ENCODE data around the gene CFC1. TPM values are rescaled to one million over a fixed set of nuclear protein-coding genes. Genes with fewer than 3 reads are reported as not detected.
"Not testable (repeated sequence)": the region's sequence is repeated elsewhere in the genome, so short reads cannot be mapped to it uniquely, and the experiment has no call there.

CFC1 gene
- total RNA-seq, 1 experiment from 2014 or later: not detected

- H3K4me1 Mint-ChIP-seq; H3K4me3 Mint-ChIP-seq; H3K9me3 Mint-ChIP-seq; H3K27me3 Mint-ChIP-seq (ENCODE audit: low read depth); CTCF ChIA-PET; DNase-seq (ENCODE audit: low spot score); POLR2A ChIA-PET; H3K36me3 Mint-ChIP-seq; H3K27ac Mint-ChIP-seq: not testable (repeated sequence)
- peak; percentile 33 for ATAC-seq
These were observed 1.4 kb downstream of the CFC1 start for GRCh38 chr2:130597994-130598393.

GRCh38 chr2:130596757-130597156 lies 2.6 kb downstream of the CFC1 start:
- H3K36me3 Mint-ChIP-seq; ATAC-seq; H3K4me3 Mint-ChIP-seq; H3K4me1 Mint-ChIP-seq; H3K9me3 Mint-ChIP-seq; CTCF ChIA-PET; H3K27me3 Mint-ChIP-seq (ENCODE audit: low read depth); POLR2A ChIA-PET; H3K27ac Mint-ChIP-seq; DNase-seq (ENCODE audit: low spot score): not testable (repeated sequence)

GRCh38 chr2:130594011-130594410 lies 5.4 kb downstream of the CFC1 start:
- POLR2A ChIA-PET; CTCF ChIA-PET; H3K4me3 Mint-ChIP-seq; ATAC-seq; H3K4me1 Mint-ChIP-seq; H3K9me3 Mint-ChIP-seq; H3K27me3 Mint-ChIP-seq (ENCODE audit: low read depth); H3K27ac Mint-ChIP-seq; DNase-seq (ENCODE audit: low spot score); H3K36me3 Mint-ChIP-seq: not testable (repeated sequence)

- H3K27me3 Mint-ChIP-seq (ENCODE audit: low read depth); H3K27ac Mint-ChIP-seq; POLR2A ChIA-PET; CTCF ChIA-PET; H3K36me3 Mint-ChIP-seq; H3K9me3 Mint-ChIP-seq; DNase-seq (ENCODE audit: low spot score); H3K4me3 Mint-ChIP-seq; H3K4me1 Mint-ChIP-seq: not testable (repeated sequence)
- ATAC-seq: peak; percentile 67
These were observed 6.5 kb downstream of the CFC1 start for GRCh38 chr2:130592791-130593414.

- H3K9me3 Mint-ChIP-seq; CTCF ChIA-PET; DNase-seq (ENCODE audit: low spot score); H3K27ac Mint-ChIP-seq; H3K4me3 Mint-ChIP-seq; ATAC-seq; H3K27me3 Mint-ChIP-seq (ENCODE audit: low read depth); H3K4me1 Mint-ChIP-seq; H3K36me3 Mint-ChIP-seq; POLR2A ChIA-PET: not testable (repeated sequence)
These were observed 8.5 kb downstream of the CFC1 start for GRCh38 chr2:130590842-130591359.

- not testable (repeated sequence) for H3K4me3 Mint-ChIP-seq; H3K27me3 Mint-ChIP-seq (ENCODE audit: low read depth)
These were observed 9.1 kb downstream of the CFC1 start for GRCh38 chr2:130590170-130590841.

GRCh38 chr2:130588688-130589458 lies 10.5 kb downstream of the CFC1 start:
- H3K27ac Mint-ChIP-seq; H3K4me3 Mint-ChIP-seq; ATAC-seq; CTCF ChIA-PET; H3K36me3 Mint-ChIP-seq; H3K4me1 Mint-ChIP-seq; DNase-seq (ENCODE audit: low spot score); H3K9me3 Mint-ChIP-seq; H3K27me3 Mint-ChIP-seq (ENCODE audit: low read depth); POLR2A ChIA-PET: not testable (repeated sequence)

More at GRCh38 chr2:130590170-130590841, 9.1 kb downstream of the CFC1 start:
- POLR2A ChIA-PET; CTCF ChIA-PET; H3K36me3 Mint-ChIP-seq; H3K4me1 Mint-ChIP-seq; H3K9me3 Mint-ChIP-seq; H3K27ac Mint-ChIP-seq; ATAC-seq; DNase-seq (ENCODE audit: low spot score): not testable (repeated sequence)

GRCh38 chr2:130584726-130585125 lies 14.6 kb downstream of the CFC1 start:
- H3K4me3 Mint-ChIP-seq; H3K9me3 Mint-ChIP-seq; ATAC-seq; H3K4me1 Mint-ChIP-seq; H3K27me3 Mint-ChIP-seq (ENCODE audit: low read depth); H3K36me3 Mint-ChIP-seq; POLR2A ChIA-PET; H3K27ac Mint-ChIP-seq; DNase-seq (ENCODE audit: low spot score); CTCF ChIA-PET: not testable (repeated sequence)

GRCh38 chr2:130583582-130583981 lies 15.8 kb downstream of the CFC1 start:
- H3K4me3 Mint-ChIP-seq; DNase-seq (ENCODE audit: low spot score); ATAC-seq; H3K4me1 Mint-ChIP-seq; H3K27ac Mint-ChIP-seq; POLR2A ChIA-PET; H3K27me3 Mint-ChIP-seq (ENCODE audit: low read depth); CTCF ChIA-PET; H3K36me3 Mint-ChIP-seq; H3K9me3 Mint-ChIP-seq: not testable (repeated sequence)

GRCh38 chr2:130582970-130583369 lies 16.4 kb downstream of the CFC1 start:
- not testable (repeated sequence) for H3K36me3 Mint-ChIP-seq

GRCh38 chr2:130581491-130581890 lies 17.9 kb downstream of the CFC1 start:
- ATAC-seq; H3K27ac Mint-ChIP-seq; H3K9me3 Mint-ChIP-seq; H3K27me3 Mint-ChIP-seq (ENCODE audit: low read depth); H3K4me1 Mint-ChIP-seq; POLR2A ChIA-PET; DNase-seq (ENCODE audit: low spot score); H3K4me3 Mint-ChIP-seq; CTCF ChIA-PET; H3K36me3 Mint-ChIP-seq: not testable (repeated sequence)

More at GRCh38 chr2:130582970-130583369, 16.4 kb downstream of the CFC1 start:
- H3K27me3 Mint-ChIP-seq (ENCODE audit: low read depth); H3K9me3 Mint-ChIP-seq; ATAC-seq; POLR2A ChIA-PET; H3K4me3 Mint-ChIP-seq; H3K4me1 Mint-ChIP-seq; DNase-seq (ENCODE audit: low spot score); CTCF ChIA-PET; H3K27ac Mint-ChIP-seq: not testable (repeated sequence)

GRCh38 chr2:130579121-130579520 lies 20.3 kb downstream of the CFC1 start:
- H3K4me3 Mint-ChIP-seq; H3K9me3 Mint-ChIP-seq; DNase-seq (ENCODE audit: low spot score); H3K4me1 Mint-ChIP-seq; ATAC-seq; POLR2A ChIA-PET; H3K27me3 Mint-ChIP-seq (ENCODE audit: low read depth); H3K27ac Mint-ChIP-seq; CTCF ChIA-PET; H3K36me3 Mint-ChIP-seq: not testable (repeated sequence)
